Uterus (tissue), 4 donors: ENCODE results near the gene LEKR1. TPM values are rescaled to one million over a fixed set of nuclear protein-coding genes. Genes with fewer than 3 reads are reported as not detected.

Experiments
- DNase-seq, 2 donors: peaks; one replicate each; pipeline ENCODE4 v3.0.0-alpha.2; 2019 to 2020
- H3K27ac ChIP-seq, 2 donors: fragments of 200-600 bp; sonication (generic); 1 replicate in 1 of 2; 2 replicates in 1 of 2; pipeline ENCODE4 v1.5.1; 2016 to 2018
- H3K27me3 ChIP-seq, 2 donors: fragments of 200-600 bp; sonication (generic); one replicate each; pipeline ENCODE4 v1.5.1; 2018 to 2019; ENCODE audit warnings: control low read depth in 1 of 2
- H3K36me3 ChIP-seq, 2 donors: fragments of 200-600 bp; sonication (generic); one replicate each; pipeline ENCODE4 v1.5.1; 2019; ENCODE audit warnings: control low read depth in 1 of 2
- H3K4me1 ChIP-seq, 2 donors: fragments of 200-600 bp; sonication (generic); one replicate each; pipeline ENCODE4 v1.5.1; 2018 to 2019; ENCODE audit warnings: control low read depth in 1 of 2
- H3K4me3 ChIP-seq, 2 donors: fragments of 200-600 bp; sonication (generic); 1 replicate in 1 of 2; 2 replicates in 1 of 2; pipeline ENCODE4 v1.5.1; 2018 to 2019; ENCODE audit warnings: mild to moderate bottlenecking in 1 of 2
- H3K9me3 ChIP-seq, 2 donors: fragments of 200-600 bp; sonication (generic); one replicate each; pipeline ENCODE4 v1.5.1; 2019; ENCODE audit warnings: control low read depth in 1 of 2
- POLR2A ChIP-seq, 2 donors: fragments of 450-650 bp; IDR thresholded peaks; one replicate each; pipeline ENCODE4 v1.6.1; 2016; ENCODE audit warnings: antibody characterized with exemption in 2 of 2, mild to moderate bottlenecking in 1 of 2, moderate library complexity in 1 of 2
- intact Hi-C: fragments of 100-400 bp; cut with DNase I; formaldehyde crosslinking; loops from one replicate; pipeline ENCODE4 v1.15.1; 2023; ENCODE audit warnings: low total_unique reads
- total RNA-seq, 4 donors: library from RNA; depleted of rRNA in 3 of 4; stranded (reverse); fragments of >200 nt in 3 of 4; gene quantifications; one replicate each; pipeline versions ENCODE4 v1.1.0 to v1.2.4, GENCODE V29; 2014 to 2023
- TF ChIP-seq, protein P1 (sequence below), 4 experiments: fragments of 200-600 bp in 2 of 4; fragments of 450-650 bp in 2 of 4; sonication (generic) in 2 of 4; IDR thresholded peaks; one replicate each; pipeline ENCODE4 v1.5.1; 2016 to 2019; ENCODE audit warnings: antibody characterized with exemption in 4 of 4, mild to moderate bottlenecking in 2 of 4, moderate library complexity in 1 of 4
- donor health status: DM: yes; HTN: yes; CAD: no.

Gene LEKR1
- total RNA-seq, 4 donors from 2014 or later = 0.26 to 4.8 (median 2.8) TPM; not detected in 1

DNA sequence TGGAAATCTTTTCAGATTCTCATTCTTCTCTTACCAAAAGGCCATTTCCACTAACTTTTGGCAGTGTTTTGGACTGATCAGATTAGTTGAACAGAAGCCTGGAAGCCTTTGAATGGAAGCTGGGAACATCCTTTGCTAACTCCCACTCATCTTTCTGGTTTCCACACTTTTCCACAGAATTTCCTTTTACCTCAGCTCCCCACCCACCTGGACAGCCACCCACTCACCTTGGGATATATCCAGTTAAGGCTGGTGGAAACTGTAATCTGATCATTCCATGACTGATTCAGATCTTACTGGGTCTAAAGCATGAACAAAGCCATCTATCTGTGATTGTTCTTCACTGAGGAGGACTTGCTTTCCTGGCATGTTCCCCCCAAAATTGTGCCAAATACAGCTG, 214.3 kb downstream of the LEKR1 start:
- DNase-seq = no peak
- TF ChIP-seq POLR2A (IDR thresholded peaks at IDR 0.05) = no peak
- TF ChIP-seq, protein P1, sequence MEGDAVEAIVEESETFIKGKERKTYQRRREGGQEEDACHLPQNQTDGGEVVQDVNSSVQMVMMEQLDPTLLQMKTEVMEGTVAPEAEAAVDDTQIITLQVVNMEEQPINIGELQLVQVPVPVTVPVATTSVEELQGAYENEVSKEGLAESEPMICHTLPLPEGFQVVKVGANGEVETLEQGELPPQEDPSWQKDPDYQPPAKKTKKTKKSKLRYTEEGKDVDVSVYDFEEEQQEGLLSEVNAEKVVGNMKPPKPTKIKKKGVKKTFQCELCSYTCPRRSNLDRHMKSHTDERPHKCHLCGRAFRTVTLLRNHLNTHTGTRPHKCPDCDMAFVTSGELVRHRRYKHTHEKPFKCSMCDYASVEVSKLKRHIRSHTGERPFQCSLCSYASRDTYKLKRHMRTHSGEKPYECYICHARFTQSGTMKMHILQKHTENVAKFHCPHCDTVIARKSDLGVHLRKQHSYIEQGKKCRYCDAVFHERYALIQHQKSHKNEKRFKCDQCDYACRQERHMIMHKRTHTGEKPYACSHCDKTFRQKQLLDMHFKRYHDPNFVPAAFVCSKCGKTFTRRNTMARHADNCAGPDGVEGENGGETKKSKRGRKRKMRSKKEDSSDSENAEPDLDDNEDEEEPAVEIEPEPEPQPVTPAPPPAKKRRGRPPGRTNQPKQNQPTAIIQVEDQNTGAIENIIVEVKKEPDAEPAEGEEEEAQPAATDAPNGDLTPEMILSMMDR (IDR thresholded peaks at IDR 0.05) = no peak
- Histone ChIP-seq H3K4me3 (no peak overlapping the region), H3K27ac (no peak overlapping the region), H3K36me3 (no peaks in the 10 kb centered on the region), H3K4me1 (no peaks in the 10 kb centered on the region), H3K27me3 (no peaks in the 10 kb centered on the region), H3K9me3 (no peaks in the 10 kb centered on the region)
- intact Hi-C loops = no loop called here

DNA sequence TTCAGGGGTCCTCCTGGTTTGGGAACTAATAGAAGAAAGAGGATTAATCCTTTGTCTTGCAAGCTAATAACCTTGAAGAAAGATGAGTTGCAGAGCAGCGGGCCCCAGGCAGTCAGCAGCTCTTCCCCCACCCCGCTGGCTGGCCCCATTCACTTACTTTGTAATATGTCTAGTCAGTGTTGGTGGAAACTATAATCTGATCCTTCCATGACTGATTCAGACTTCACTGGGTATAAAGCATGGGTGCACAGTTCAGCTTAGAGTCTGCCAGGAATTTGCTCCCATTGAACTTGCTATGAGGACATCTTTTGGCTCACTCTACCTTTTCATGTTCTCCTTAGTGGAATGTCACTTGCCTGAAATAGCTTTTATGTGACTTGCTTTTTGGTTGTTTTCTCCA, 216.1 kb downstream of the LEKR1 start:
- Histone ChIP-seq H3K27me3 (no peaks in the 10 kb centered on the region), H3K4me1 (no peaks in the 10 kb centered on the region), H3K27ac (no peak overlapping the region), H3K36me3 (no peaks in the 10 kb centered on the region), H3K9me3 (no peaks in the 10 kb centered on the region), H3K4me3 (no peak overlapping the region)
- no peak for TF ChIP-seq POLR2A (IDR thresholded peaks at IDR 0.05)
- TF ChIP-seq, protein P1 (IDR thresholded peaks at IDR 0.05) = no peak
- DNase-seq = no peak
- intact Hi-C loops = no loop called here

DNA sequence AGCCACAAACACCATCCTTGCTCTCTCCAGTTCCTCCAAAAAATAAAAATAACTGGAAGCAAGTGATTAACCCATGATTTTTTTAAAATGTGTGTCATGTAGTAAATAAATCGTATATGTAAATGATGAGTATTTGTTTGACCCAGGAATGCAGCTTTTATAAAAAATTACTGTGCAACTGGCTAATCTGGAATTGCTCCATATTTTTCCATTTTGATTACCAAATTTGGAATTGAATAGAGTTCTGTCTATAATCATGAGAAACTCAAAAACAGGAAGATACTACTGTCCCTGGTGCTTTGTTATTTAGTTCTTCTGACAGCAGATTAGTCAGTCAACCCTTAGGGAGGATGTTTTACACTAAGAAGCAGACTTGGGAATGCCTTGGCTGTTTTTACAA, 217.6 kb downstream of the LEKR1 start:
- intact Hi-C loops = no loop called here

DNA sequence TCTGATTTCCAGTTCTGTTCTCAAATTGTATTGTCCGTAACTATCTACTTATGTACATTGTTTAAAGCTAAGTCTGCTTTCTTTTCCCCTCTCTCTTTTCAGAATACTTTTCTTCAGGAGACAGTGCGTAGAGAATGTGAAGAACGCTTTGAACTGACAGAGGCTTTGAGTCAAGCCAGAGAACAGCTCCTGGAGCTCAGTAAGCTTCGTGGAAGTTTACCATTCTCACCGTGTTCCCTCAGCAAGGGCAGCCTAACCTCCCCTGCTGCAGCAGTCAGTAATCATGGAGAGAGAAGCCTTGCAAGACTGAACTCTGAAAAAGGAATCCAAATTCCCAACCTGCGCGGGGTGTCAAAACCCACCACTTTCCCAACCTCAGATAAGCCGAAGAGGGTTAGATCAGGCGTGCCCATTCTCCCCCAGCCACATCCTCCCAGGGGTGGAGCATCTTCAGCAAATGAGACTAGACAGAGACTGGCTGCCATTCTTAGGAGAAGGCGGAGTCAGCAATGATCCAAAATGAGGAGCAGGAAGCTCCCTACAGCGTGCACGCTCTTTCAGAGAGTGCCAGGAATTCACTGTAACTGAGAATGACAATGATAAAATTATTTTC, 219.2 kb downstream of the LEKR1 start:
- H3K27ac ChIP-seq = peak overlapping the region; percentile 23 to 41
- intact Hi-C loops = no loop called here

More for the DNA sequence above, 217.6 kb downstream of the LEKR1 start:
- no peaks in the 10 kb centered on the region for H3K27me3 ChIP-seq
- no peaks in the 10 kb centered on the region for H3K4me1 ChIP-seq
- H3K4me3 ChIP-seq = no peak overlapping the region
- H3K9me3 ChIP-seq = no peaks in the 10 kb centered on the region
- H3K27ac ChIP-seq = peak overlapping the region; percentile 23 to 41
- no peaks in the 10 kb centered on the region for H3K36me3 ChIP-seq
- TF ChIP-seq, protein P1 (IDR thresholded peaks at IDR 0.05) = no peak
- TF ChIP-seq POLR2A (IDR thresholded peaks at IDR 0.05) = no peak
- DNase-seq = no peak

DNA sequence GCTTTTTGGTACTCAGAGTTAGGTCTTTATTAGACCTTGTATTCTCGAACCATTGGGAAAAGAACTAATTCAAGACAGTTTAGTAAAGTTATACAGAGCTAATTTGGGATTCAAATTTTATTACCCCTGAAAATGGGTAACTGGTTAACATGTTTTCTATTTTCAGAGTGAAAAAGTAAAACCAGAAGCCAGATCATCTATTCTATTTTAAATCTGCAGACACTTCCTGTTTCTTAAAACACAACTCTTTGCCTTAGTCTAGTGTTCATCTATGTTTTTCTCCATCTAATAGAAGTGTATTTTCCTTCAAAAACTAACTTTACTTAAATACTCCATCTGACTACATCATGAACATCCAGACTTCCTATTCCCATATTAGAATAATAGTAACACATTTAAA, 220.4 kb downstream of the LEKR1 start:
- H3K36me3 ChIP-seq = no peaks in the 10 kb centered on the region

More for the DNA sequence above, 219.2 kb downstream of the LEKR1 start:
- Histone ChIP-seq H3K4me3 (peak overlapping the region in 1 of 2 donors; percentile 1), H3K27me3 (no peaks in the 10 kb centered on the region), H3K9me3 (no peaks in the 10 kb centered on the region), H3K36me3 (no peaks in the 10 kb centered on the region), H3K4me1 (no peaks in the 10 kb centered on the region)
- peak in 1 of 2 donors; percentile 32 for DNase-seq
- TF ChIP-seq, protein P1 (IDR thresholded peaks at IDR 0.05) = no peak
- TF ChIP-seq POLR2A (IDR thresholded peaks at IDR 0.05) = no peak

More for the DNA sequence above, 220.4 kb downstream of the LEKR1 start:
- TF ChIP-seq, protein P1 (IDR thresholded peaks at IDR 0.05) = no peak
- no peak for TF ChIP-seq POLR2A (IDR thresholded peaks at IDR 0.05)
- no peaks in the 10 kb centered on the region for H3K4me1 ChIP-seq
- intact Hi-C loops = no loop called here
- no peak overlapping the region for H3K4me3 ChIP-seq
- no peak for DNase-seq
- no peaks in the 10 kb centered on the region for H3K27me3 ChIP-seq
- H3K9me3 ChIP-seq = no peaks in the 10 kb centered on the region
- no peak overlapping the region for H3K27ac ChIP-seq
